ENCODE measurements around the gene AKAP12.

Gene AKAP12

GRCh38 chr6:151351146-151351700 lies 111.5 kb downstream of the AKAP12 start:
- TF ChIP-seq CEBPB (IDR thresholded peaks at IDR 0.05) (no peak), RAD21 (IDR thresholded peaks at IDR 0.05; ENCODE audit: low read depth) (no peak), USF1 (IDR thresholded peaks at IDR 0.05) (no peak), NFIC (IDR thresholded peaks at IDR 0.05) (no peak), FOXM1 (IDR thresholded peaks at IDR 0.05; ENCODE audit: borderline replicate concordance, low read depth) (no peak), TAF1 (IDR thresholded peaks at IDR 0.05; ENCODE audit: low read depth) (no peak), MAX (IDR thresholded peaks at IDR 0.05) (no peak), EGR1 (IDR thresholded peaks at IDR 0.05) (no peak), YY1 (IDR thresholded peaks at IDR 0.05; ENCODE audit: low read depth) (no peak)

GRCh38 chr6:151351731-151352130 lies 112.0 kb downstream of the AKAP12 start:
- no peak for TF ChIP-seq EGR1 (IDR thresholded peaks at IDR 0.05)
- no peak for TF ChIP-seq NFIC (IDR thresholded peaks at IDR 0.05)
- TF ChIP-seq YY1 (IDR thresholded peaks at IDR 0.05; ENCODE audit: low read depth), result no peak
- no peak for TF ChIP-seq RAD21 (IDR thresholded peaks at IDR 0.05; ENCODE audit: low read depth)
- no peak for TF ChIP-seq EP300 (IDR thresholded peaks at IDR 0.05; ENCODE audit: borderline replicate concordance)
- TF ChIP-seq ZBTB7A (IDR thresholded peaks at IDR 0.05; ENCODE audit: low read depth), result no peak
- TF ChIP-seq FOXM1 (IDR thresholded peaks at IDR 0.05; ENCODE audit: borderline replicate concordance, low read depth), result no peak

DNA sequence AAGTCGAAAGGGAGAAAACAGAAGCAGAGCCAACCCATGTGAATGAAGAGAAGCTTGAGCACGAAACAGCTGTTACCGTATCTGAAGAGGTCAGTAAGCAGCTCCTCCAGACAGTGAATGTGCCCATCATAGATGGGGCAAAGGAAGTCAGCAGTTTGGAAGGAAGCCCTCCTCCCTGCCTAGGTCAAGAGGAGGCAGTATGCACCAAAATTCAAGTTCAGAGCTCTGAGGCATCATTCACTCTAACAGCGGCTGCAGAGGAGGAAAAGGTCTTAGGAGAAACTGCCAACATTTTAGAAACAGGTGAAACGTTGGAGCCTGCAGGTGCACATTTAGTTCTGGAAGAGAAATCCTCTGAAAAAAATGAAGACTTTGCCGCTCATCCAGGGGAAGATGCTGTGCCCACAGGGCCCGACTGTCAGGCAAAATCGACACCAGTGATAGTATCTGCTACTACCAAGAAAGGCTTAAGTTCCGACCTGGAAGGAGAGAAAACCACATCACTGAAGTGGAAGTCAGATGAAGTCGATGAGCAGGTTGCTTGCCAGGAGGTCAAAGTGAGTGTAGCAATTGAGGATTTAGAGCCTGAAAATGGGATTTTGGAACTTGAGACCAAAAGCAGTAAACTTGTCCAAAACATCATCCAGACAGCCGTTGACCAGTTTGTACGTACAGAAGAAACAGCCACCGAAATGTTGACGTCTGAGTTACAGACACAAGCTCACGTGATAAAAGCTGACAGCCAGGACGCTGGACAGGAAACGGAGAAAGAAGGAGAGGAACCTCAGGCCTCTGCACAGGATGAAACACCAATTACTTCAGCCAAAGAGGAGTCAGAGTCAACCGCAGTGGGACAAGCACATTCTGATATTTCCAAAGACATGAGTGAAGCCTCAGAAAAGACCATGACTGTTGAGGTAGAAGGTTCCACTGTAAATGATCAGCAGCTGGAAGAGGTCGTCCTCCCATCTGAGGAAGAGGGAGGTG lies 112.9 kb downstream of the AKAP12 start:
- TF ChIP-seq ZBTB7A (IDR thresholded peaks at IDR 0.05; ENCODE audit: low read depth) (no peak), USF1 (IDR thresholded peaks at IDR 0.05) (no peak), EGR1 (IDR thresholded peaks at IDR 0.05) (no peak), RAD21 (IDR thresholded peaks at IDR 0.05; ENCODE audit: low read depth) (no peak), EP300 (IDR thresholded peaks at IDR 0.05; ENCODE audit: borderline replicate concordance) (no peak), TEAD4 (IDR thresholded peaks at IDR 0.05) (no peak), TCF12 (IDR thresholded peaks at IDR 0.05; ENCODE audit: low read depth) (no peak), TAF1 (IDR thresholded peaks at IDR 0.05; ENCODE audit: low read depth) (no peak), CEBPB (IDR thresholded peaks at IDR 0.05) (no peak), YY1 (IDR thresholded peaks at IDR 0.05; ENCODE audit: low read depth) (no peak), MAX (IDR thresholded peaks at IDR 0.05) (no peak), NFIC (IDR thresholded peaks at IDR 0.05) (no peak), FOXM1 (IDR thresholded peaks at IDR 0.05; ENCODE audit: borderline replicate concordance, low read depth) (no peak), REST (IDR thresholded peaks at IDR 0.05; ENCODE audit: low read depth) (no peak), CREB1 (IDR thresholded peaks at IDR 0.05; ENCODE audit: low read depth) (no peak)

DNA sequence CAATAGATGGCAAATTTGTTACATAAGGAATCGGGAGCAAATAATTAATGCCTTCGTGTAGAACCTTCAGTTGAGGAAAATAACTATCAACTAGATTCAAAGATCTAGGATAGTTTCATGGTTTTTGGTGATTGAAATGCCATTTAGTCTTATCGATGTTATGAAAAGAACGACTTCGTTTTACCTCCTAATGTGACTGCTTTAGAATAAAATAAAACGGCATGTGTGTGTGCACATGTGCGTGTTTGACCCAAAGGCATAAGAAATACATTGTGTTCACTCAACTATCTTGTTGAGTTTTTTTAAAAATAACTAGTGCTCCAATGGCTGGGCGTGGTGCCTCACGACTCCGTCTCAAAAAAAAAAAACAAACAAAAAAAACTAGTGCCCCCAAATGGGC lies 114.0 kb downstream of the AKAP12 start:
- TF ChIP-seq RAD21 (IDR thresholded peaks at IDR 0.05; ENCODE audit: low read depth) (no peak), REST (IDR thresholded peaks at IDR 0.05; ENCODE audit: low read depth) (no peak), ZBTB7A (IDR thresholded peaks at IDR 0.05; ENCODE audit: low read depth) (no peak)

DNA sequence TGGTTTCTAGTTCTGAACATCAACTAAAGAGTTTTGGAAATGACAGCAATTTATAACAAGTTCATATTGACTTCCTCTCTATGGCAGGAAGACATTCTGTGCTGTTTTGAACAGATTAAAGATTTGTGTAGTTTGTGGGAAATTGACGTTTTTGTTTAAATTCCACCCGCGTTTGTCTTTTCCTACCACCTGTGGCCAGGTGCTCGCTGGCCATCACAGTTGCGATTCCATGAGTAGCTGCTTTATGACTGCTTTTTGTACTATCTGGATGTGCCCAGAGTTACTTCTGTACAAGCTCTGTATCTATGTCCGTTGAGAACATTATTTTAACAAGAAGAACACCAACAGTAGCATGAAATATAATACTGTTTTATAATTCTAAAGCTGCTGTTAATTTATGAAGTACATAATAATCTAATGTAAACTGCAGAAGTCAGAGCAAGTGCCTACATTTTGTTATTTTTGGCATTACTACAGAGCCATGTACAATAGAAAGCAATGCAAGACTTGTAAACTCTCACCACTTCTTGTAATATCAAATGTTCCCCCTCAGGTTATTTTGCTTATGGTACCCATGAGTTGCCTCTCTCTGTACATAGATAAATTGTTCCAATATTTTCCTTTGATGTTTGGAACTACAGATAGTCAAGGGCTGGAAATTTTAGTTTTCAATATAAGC lies 118.1 kb downstream of the AKAP12 start:
- no peak for TF ChIP-seq TCF12 (IDR thresholded peaks at IDR 0.05; ENCODE audit: low read depth)
- TF ChIP-seq EP300 (IDR thresholded peaks at IDR 0.05; ENCODE audit: borderline replicate concordance), result no peak
- no peak for TF ChIP-seq REST (IDR thresholded peaks at IDR 0.05; ENCODE audit: low read depth)
